B cell (primary cell): ENCODE data around the gene PLEK2. TPM values are rescaled to one million over a fixed set of nuclear protein-coding genes. Genes with fewer than 3 reads are reported as not detected.

Experiments
- ATAC-seq: fragments of 200-7000 bp; cut with Tn5 transposase; one replicate; pipeline ENCODE4 v1.10.0; 2021; ENCODE audit warnings: low read depth, mild to moderate bottlenecking, moderate number of reproducible peaks, moderate library complexity
- CTCF ChIA-PET: fragments of 350-600 bp; sonication (Branson Sonifier 250); formaldehyde crosslinking; loops from one replicate; lab custom pipeline; 2021; ENCODE audit warnings: antibody characterized with exemption, inconsistent platforms; lab: Charles Lee
- POLR2A ChIA-PET: fragments of 350-600 bp; sonication (Branson Sonifier 250); formaldehyde crosslinking; loops from one replicate; lab custom pipeline; 2021; ENCODE audit warnings: antibody characterized with exemption; lab: Charles Lee
- DNase-seq: peaks from one replicate; pipeline ENCODE4 v3.0.0; 2013
- H2AFZ ChIP-seq: 2 replicates; pipeline ENCODE4 v1.6.1; 2012; ENCODE audit warnings: mild to moderate bottlenecking, low read depth, low read length; ENCODE audit not compliant: insufficient read depth, poor library complexity, severe bottlenecking
- H3K27ac ChIP-seq, 2 donors: 1 replicate in 1 of 2; 2 replicates in 1 of 2; pipeline ENCODE4 v1.5.1; 2012 to 2013; ENCODE audit warnings: low read length in 2 of 2, mild to moderate bottlenecking in 2 of 2, moderate library complexity in 1 of 2
- H3K27me3 ChIP-seq, 4 experiments: fragments of 200-600 bp in 1 of 4; sonication (generic) in 1 of 4; replicated peaks in 1 of 4; 1 replicate in 2 of 4; 2 replicates in 2 of 4; pipeline versions ENCODE4 v1.6.1 to v1.7.0; 2013 to 2016; ENCODE audit warnings: low read length in 3 of 4, mild to moderate bottlenecking in 2 of 4, mixed read lengths in 1 of 4, moderate library complexity in 1 of 4; ENCODE audit not compliant: insufficient read depth in 4 of 4, control insufficient read depth in 3 of 4; ENCODE audit errors: control extremely low read depth in 1 of 4
- H3K36me3 ChIP-seq, 2 experiments: replicated peaks in 1 of 2; 1 replicate in 1 of 2; 2 replicates in 1 of 2; pipeline versions ENCODE4 v1.6.1 to v1.7.1; 2013; ENCODE audit warnings: low read length in 1 of 2; ENCODE audit not compliant: insufficient read depth in 2 of 2, control insufficient read depth in 1 of 2; ENCODE audit errors: control extremely low read depth in 1 of 2, extremely low read depth in 1 of 2
- H3K4me1 ChIP-seq, 2 donors: fragments of 200-600 bp in 1 of 2; sonication (generic) in 1 of 2; 1 replicate in 1 of 2; 2 replicates in 1 of 2; pipeline versions ENCODE4 v1.5.1 to v1.6.1; 2013 to 2017; ENCODE audit warnings: low read length in 2 of 2; ENCODE audit not compliant: control insufficient read depth in 2 of 2, insufficient read depth in 2 of 2
- H3K4me2 ChIP-seq: replicated peaks from 2 replicates; pipeline ENCODE3; 2012; ENCODE audit warnings: mild to moderate bottlenecking, low read depth, low read length; ENCODE audit not compliant: poor library complexity, severe bottlenecking
- H3K4me3 ChIP-seq, 5 experiments: fragments of 200-600 bp in 1 of 5; sonication (generic) in 1 of 5; 1 replicate in 3 of 5; 2 replicates in 2 of 5; pipeline versions ENCODE4 v1.5.1 to v1.7.0; 2011 to 2016; ENCODE audit warnings: low read length in 4 of 5, mild to moderate bottlenecking in 4 of 5, low read depth in 2 of 5, control low read depth in 1 of 5, moderate library complexity in 1 of 5; ENCODE audit not compliant: insufficient read depth in 1 of 5; ENCODE audit errors: control extremely low read depth in 1 of 5, extremely low read depth in 1 of 5
- H3K79me2 ChIP-seq: fragments of 200-600 bp; sonication (generic); one replicate; pipeline ENCODE4 v1.6.0; 2016; ENCODE audit warnings: low read length; ENCODE audit not compliant: control insufficient read depth, insufficient read depth
- H3K9ac ChIP-seq: fragments of 200-600 bp; sonication (generic); 2 replicates; pipeline ENCODE4 v1.6.1; 2017; ENCODE audit warnings: mild to moderate bottlenecking, low read length, moderate library complexity
- H3K9me3 ChIP-seq, 3 donors: one replicate each; pipeline versions ENCODE4 v1.6.1 to v1.7.1; 2013; ENCODE audit warnings: low read length in 2 of 3; ENCODE audit not compliant: control insufficient read depth in 2 of 3, insufficient read depth in 1 of 3; ENCODE audit errors: control extremely low read depth in 1 of 3
- H4K20me1 ChIP-seq: 2 replicates; pipeline ENCODE4 v1.6.0; 2012; ENCODE audit warnings: mild to moderate bottlenecking, low read length; ENCODE audit not compliant: insufficient read depth, control insufficient read depth, poor library complexity, severe bottlenecking
- H3K27ac Mint-ChIP-seq: one replicate; pipeline ENCODE4 v1.8.0; 2021; ENCODE audit warnings: mixed read lengths
- H3K27me3 Mint-ChIP-seq: one replicate; pipeline ENCODE4 v1.8.0; 2021; ENCODE audit warnings: mixed read lengths
- H3K4me1 Mint-ChIP-seq: one replicate; pipeline ENCODE4 v1.8.0; 2021; ENCODE audit warnings: mixed read lengths
- H3K4me3 Mint-ChIP-seq: one replicate; pipeline ENCODE4 v1.8.0; 2021; ENCODE audit warnings: mixed read lengths
- H3K9me3 Mint-ChIP-seq: one replicate; pipeline ENCODE4 v1.8.0; 2022; ENCODE audit warnings: mixed read lengths; ENCODE audit not compliant: insufficient read depth
- EZH2 ChIP-seq: IDR thresholded peaks from 2 replicates; pipeline ENCODE4 v1.6.1; 2012; ENCODE audit warnings: borderline replicate concordance, low read depth, mild to moderate bottlenecking, moderate library complexity, low read length; ENCODE audit not compliant: insufficient read depth, poor library complexity, severe bottlenecking
- WGBS: methylation state at CpG from one replicate; pipeline ENCODE4 v1.1.5; 2013; ENCODE audit warnings: missing lambda C conversion rate; ENCODE audit not compliant: insufficient coverage; 5-methylcytosine and 5-hydroxymethylcytosine counted together
- intact Hi-C: fragments of 100-400 bp; cut with micrococcal nuclease; formaldehyde crosslinking; loops from one replicate; pipeline ENCODE4 v1.10.0; 2022
- polyA plus RNA-seq: library from polyadenylated mRNA; depleted of rRNA; stranded (reverse); fragments of >200 nt; gene quantifications from 2 replicates; pipeline ENCODE4 v1.2.3, GENCODE V29; 2012
- total RNA-seq, 2 donors: library from RNA; stranded (reverse); fragments of 120-200 nt in 1 of 2; gene quantifications; 1 replicate in 1 of 2; 2 replicates in 1 of 2; pipeline versions ENCODE4 v1.2.3 to v1.2.4, GENCODE V29; 2013 to 2022
- TF ChIP-seq, protein P1 (sequence below): fragments of 200-600 bp; IDR thresholded peaks from one replicate; pipeline ENCODE4 v1.8.0; 2022; ENCODE audit warnings: antibody characterized with exemption, mild to moderate bottlenecking

PLEK2 gene
- total and polyA plus RNA-seq, 2 donors (not counting 1 experiment from before 2014, with no cell fraction given), result not detected

GRCh38 chr14:67365476-67365875 lies 46.5 kb downstream of the PLEK2 start:
- CTCF ChIA-PET, result interaction anchor here (0.6 to 1.1 kb wide), 2 partner anchors 20 to 339 kb away, joined by 3 read pairs; no protein-coding TSS in a partner anchor
- Histone ChIP-seq H4K20me1 (peaks cover 57% of the 10 kb centered on the region), H3K79me2 (peaks cover 82% of the 10 kb centered on the region), H3K4me2 (no peak overlapping the region), H3K27ac (no peak overlapping the region), H3K9ac (no peak overlapping the region), H2AFZ (no peak overlapping the region), H3K4me1 (peaks cover 10 to 17% of the 10 kb centered on the region in 2 donors), H3K27me3 (no peaks in the 10 kb centered on the region), H3K36me3 (peaks cover 7 to 50% of the 10 kb centered on the region in 2 experiments), H3K9me3 (no peaks in the 10 kb centered on the region), H3K4me3 (no peak overlapping the region)
- no peak overlapping the region for H3K27ac Mint-ChIP-seq
- intact Hi-C loops, result no loop called here
- POLR2A ChIA-PET, result no interaction called here
- ATAC-seq, result no peak
- no peak overlapping the region for H3K4me3 Mint-ChIP-seq
- no peak for DNase-seq
- H3K9me3 Mint-ChIP-seq, result no peaks in the 10 kb centered on the region
- TF ChIP-seq, protein P1, sequence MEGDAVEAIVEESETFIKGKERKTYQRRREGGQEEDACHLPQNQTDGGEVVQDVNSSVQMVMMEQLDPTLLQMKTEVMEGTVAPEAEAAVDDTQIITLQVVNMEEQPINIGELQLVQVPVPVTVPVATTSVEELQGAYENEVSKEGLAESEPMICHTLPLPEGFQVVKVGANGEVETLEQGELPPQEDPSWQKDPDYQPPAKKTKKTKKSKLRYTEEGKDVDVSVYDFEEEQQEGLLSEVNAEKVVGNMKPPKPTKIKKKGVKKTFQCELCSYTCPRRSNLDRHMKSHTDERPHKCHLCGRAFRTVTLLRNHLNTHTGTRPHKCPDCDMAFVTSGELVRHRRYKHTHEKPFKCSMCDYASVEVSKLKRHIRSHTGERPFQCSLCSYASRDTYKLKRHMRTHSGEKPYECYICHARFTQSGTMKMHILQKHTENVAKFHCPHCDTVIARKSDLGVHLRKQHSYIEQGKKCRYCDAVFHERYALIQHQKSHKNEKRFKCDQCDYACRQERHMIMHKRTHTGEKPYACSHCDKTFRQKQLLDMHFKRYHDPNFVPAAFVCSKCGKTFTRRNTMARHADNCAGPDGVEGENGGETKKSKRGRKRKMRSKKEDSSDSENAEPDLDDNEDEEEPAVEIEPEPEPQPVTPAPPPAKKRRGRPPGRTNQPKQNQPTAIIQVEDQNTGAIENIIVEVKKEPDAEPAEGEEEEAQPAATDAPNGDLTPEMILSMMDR, result no peak
- no peak for TF ChIP-seq EZH2
- WGBS, result no CpG with 5 or more reads among the region's 4 CpGs
- H3K27me3 Mint-ChIP-seq, result no peaks in the 10 kb centered on the region
- peaks cover 37% of the 10 kb centered on the region for H3K4me1 Mint-ChIP-seq

DNA sequence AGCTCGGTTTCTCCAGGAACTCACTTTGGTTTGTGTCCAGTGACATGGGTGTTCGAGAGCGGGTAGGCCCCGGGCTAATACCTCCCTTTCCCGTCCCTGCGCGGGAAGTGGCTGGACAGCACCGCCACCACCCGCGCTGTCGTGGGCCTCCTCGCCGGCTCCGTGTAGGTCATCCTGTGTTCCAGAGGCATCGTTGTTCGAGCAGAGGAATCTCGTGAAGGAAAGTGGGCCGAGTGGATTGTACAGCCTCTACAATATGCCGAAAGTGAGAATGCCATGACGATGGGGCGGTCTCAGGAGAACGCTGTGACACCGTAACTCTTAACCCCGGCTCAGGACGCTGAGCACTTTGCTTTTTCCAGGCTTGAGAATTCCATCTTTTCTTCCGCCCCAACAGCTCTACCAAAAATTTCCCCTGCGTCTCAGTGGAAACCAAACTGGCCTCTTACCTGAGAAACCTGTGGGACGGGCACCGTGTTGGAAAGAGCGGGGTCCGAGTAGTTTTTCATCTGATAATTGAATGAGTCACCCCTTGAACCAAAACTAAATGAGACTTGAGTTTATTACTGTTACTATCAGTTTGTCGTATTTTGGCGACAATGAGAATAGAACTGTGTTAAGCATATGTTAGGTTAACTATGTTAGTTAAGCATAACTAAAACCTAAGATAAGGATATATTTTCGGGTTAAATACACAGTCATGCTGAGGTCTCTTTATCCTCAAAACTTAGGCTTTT lies 51.3 kb downstream of the PLEK2 start:
- WGBS, result under 1% methylated on average over 28 of the region's 34 CpGs
- ChIA-PET POLR2A (no interaction called here), CTCF (interaction anchor here (0.9 to 1.6 kb wide), 6 partner anchors 125 to 1001 kb away, joined by 3 to 5 read pairs (median 4); partner anchors contain the start of gene PIGH)
- Mint-ChIP-seq H3K9me3 (no peaks in the 10 kb centered on the region), H3K4me3 (peak overlapping the region; percentile 100), H3K27me3 (no peaks in the 10 kb centered on the region), H3K4me1 (peaks cover 54% of the 10 kb centered on the region), H3K27ac (peak overlapping the region; percentile 100)
- no peaks in the 10 kb centered on the region for H3K27me3 ChIP-seq
- peak overlapping the region; percentile 79 to 97 (median 93) for H3K4me3 ChIP-seq
- no peaks in the 10 kb centered on the region for H3K9me3 ChIP-seq
- H3K36me3 ChIP-seq, result peaks cover 3 to 12% of the 10 kb centered on the region in 2 experiments
- DNase-seq (no peak), ATAC-seq (no peak)
- intact Hi-C loops, result loop anchor here (1.0 to 5.0 kb wide), 5 partner anchors 119 to 1792 kb away; partner anchors contain the start of genes DCAF5, GPHN, PALS1 and PIGH
- H2AFZ ChIP-seq, result peak overlapping the region; percentile 96
- peaks cover 40% of the 10 kb centered on the region for H4K20me1 ChIP-seq
- H3K27ac ChIP-seq, result peak overlapping the region; percentile 92 to 95
- peak overlapping the region; percentile 96 for H3K9ac ChIP-seq
- H3K79me2 ChIP-seq, result peaks cover 94% of the 10 kb centered on the region
- peak overlapping the region; percentile 95 for H3K4me2 ChIP-seq
- peaks cover 26% of the 10 kb centered on the region in 2 donors for H3K4me1 ChIP-seq
- TF ChIP-seq, protein P1, result no peak
- no peak for TF ChIP-seq EZH2
